Measurements from ENCODE around the gene AP1AR.
A peak's percentile ranks its signal among the peaks of the same experiment; 100 is the strongest.
"Not testable (repeated sequence)": the region's sequence is repeated elsewhere in the genome, so short reads cannot be mapped to it uniquely, and the experiment has no call there.

The AP1AR gene

DNA sequence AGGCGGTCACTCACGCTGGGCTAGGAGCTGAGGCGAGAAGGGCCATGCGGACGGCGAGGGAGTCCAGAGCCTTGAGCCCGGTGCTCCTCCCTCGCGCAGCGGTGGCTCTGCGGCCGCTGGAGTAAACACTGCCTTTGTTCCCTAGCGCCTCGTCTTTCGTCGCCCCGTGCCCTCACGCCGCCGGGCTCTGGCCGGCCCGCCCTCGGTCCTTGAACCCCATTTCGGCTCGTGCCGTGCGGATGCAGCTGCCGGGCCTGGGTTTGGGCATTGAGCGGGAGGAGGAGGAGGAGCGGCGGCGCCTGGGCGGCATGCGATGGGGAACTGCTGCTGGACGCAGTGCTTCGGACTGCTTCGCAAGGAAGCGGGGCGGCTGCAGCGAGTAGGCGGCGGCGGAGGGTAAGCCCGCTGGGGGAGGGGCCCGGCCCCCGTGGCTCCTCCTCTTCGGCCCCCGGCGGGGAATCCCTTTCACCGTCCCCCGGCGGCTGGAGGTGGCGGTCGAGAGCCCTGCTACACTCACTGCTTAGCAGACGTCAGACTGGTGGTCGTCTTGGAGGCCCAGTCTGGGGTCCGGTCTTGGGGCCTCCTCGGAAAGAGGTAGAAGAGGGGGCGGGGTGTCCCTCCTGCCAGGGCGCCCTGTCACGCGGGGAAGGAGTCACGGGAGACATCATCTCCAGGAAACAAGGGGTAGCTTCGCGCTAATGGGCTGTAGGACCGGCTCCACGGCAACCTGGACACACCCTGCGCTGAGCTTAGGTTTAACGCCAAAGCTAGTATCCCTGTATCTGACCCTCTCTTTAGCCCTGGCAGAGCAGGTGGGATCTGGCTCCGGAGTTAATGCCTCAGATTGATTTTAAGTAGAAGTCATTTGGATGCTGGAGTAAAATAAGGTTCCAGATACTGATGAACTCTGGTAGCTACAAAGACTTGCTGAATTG, at the start of gene AP1AR:
Gene AP1AR, plus strand, starts transcription at position 9 of the 935 bp plus-strand sequence. Its CDS starts 305 bp downstream, at position 314.
- DNase-seq = peak; percentile 48

DNA sequence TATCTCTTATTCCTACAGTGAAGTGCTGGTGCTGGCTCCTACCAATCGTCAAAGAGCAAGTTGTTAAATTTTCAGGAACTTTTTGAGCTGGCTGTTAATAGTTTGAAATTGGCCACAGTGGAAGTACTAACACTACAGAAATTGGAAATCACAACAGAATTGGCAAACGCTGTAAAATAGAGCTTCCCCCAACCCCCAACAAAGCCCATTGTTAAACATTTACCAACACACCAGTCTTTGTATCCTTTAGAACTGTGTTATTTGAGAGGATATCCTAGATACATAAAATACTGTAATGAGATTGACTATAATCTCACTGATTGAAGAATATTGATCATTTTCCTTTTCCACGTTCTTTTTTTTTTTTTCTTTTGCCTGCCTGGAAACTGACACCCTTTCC, 49.0 kb upstream of the AP1AR start:
- no peak for DNase-seq

- DNase-seq = no peak
Measured at GRCh38 chr4:112183252-112183651, 48.3 kb upstream of the AP1AR start.

DNA sequence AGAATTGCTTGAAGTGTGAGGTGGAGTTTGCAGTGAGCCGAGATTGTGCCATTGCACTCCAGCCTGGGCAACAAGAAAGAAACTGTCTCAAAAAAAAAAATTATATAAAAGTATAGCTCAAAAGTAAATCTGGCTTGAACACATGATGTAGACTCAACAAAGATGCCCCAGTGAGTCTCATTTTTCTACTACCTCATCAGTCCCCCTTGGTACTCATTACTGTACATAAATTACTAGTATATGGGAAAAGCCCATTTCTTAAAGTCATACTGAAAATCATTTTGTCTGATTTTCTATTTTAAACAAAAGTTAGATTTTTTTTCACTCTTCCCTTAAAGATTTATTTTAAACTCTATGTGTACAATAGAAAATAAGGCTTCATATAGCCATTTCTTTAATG, 47.1 kb upstream of the AP1AR start:
- no peak for DNase-seq

DNA sequence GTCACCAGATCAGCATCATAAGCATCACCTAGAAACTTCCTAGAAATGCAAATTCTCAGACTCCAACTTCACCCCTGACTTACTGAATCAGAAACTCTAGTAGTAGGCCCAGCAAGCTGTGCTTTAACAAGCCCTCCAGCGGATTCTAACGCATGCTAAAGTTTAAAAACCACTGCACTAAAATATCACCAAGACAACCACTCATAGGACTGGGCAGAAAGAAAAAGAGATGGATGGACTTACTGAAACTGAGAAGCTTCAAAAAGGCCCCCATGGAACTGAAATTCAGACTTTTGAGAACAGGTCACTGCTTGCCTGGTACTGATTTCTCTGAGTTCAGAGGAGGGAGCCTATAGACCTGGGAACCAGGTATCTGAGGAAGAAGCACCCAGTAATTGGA, 46.3 kb upstream of the AP1AR start:
- no peak for DNase-seq

GRCh38 chr4:112185740-112186670, 45.6 kb upstream of the AP1AR start:
- no peak for DNase-seq

DNA sequence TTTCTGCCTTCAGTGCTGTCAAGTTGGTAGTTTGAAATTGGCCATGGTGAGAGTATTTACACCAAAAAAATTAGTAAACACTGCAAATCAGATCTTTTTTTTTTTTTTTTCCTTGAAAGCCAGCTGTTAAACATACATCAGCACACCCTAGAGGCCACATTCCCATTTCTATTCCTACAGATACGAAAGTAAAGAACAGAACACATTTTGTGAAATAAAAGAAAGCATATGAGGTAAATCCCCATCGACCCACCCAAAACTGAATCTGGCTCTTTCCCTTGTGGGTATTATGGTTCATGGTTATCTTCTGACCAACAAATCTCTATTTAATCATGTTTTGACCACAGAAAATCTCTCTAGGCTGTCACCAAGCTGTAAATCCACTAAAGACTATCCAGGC, 41.8 kb upstream of the AP1AR start:
- peak; percentile 8 for DNase-seq

- no peak for DNase-seq
Measured at GRCh38 chr4:112190684-112191083, 40.9 kb upstream of the AP1AR start.

GRCh38 chr4:112196461-112196860, 35.1 kb upstream of the AP1AR start:
- no peak for DNase-seq

GRCh38 chr4:112199041-112199440, 32.5 kb upstream of the AP1AR start:
- DNase-seq = no peak

- no peak for DNase-seq
Measured at GRCh38 chr4:112201915-112202505, 29.6 kb upstream of the AP1AR start.

GRCh38 chr4:112203593-112203992, 28.0 kb upstream of the AP1AR start:
- DNase-seq = no peak

DNA sequence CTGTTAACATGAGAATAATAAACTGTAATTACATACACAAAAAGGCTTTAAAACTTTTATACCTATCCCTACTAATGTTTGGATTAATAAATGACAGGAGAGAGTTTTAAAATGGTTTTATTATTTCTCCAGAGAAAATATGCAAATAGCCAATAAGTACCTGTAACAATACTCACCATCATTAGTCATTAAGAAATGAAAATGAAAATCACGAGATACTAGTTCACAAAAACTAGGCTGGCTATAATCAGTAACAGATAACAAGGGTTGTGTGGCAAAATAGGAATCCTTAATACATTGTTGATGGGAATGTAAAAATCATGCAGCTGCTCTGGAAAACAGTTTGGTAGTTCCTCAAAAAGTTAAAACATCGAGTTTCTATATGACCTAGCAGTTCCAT, 25.2 kb upstream of the AP1AR start:
- DNase-seq = no peak

GRCh38 chr4:112208137-112209095, 23.2 kb upstream of the AP1AR start:
- DNase-seq = not testable (repeated sequence)

DNA sequence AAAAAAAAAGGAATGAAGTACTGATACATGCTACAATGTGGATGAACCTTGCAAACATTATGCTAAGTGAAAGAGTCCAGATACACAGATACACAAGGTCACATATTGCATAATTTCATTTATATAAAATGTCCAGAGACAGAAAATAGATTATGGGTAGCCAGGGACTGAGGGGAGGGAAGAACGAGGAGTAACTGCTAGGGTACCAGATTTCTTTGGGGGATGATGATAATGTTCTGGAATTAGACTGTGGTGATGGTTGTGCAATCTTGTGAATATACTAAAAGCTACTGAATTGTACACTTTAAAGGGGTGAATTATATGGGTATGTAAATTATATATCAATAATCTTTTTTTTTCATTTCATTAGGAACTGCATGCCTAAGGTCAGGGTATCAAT, 20.8 kb upstream of the AP1AR start:
- no peak for DNase-seq

DNA sequence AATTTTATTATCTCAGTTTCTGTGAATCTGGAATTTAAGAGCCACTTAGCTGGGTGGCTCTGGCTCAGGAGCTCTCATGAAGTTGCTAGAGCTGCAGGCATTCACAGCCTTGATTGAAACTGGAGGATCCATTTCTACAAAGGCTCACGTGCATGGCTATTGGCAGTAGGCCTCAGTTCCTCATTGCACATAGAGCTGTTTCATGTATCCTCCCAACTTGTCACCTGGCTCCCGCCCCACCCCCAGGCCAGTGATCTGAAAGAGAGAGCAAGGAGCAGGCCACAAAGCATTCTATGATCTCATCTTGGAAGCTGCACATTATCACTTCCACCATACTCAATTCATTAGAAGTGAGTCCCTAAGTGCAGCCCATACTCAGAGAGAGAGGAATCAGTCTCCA, 18.5 kb upstream of the AP1AR start:
- no peak for DNase-seq

DNA sequence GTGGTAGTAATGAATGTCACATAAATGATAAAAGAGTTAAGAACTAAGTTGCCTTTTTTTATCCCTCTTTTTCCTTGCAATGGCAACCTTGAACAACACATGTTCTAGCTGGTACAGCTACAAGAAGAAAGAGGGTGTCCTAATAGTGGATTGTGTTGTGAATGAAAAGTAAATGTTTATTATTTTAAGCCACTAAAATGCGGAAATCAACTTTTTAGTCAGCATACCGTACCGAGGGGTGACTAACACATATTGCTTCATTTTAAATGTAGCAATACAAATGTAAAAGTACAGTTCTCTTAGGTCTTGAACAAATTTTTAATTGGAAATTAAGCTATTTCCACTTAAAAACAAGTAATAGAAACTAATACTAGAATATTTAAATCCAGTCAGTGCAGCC, 17.7 kb upstream of the AP1AR start:
- DNase-seq = no peak

GRCh38 chr4:112214390-112215264, 17.0 kb upstream of the AP1AR start:
- peak; percentile 23 for DNase-seq

GRCh38 chr4:112219826-112220366, 11.7 kb upstream of the AP1AR start:
- no peak for DNase-seq

GRCh38 chr4:112222219-112222955, 9.2 kb upstream of the AP1AR start:
- no peak for DNase-seq
